DMS53 treated with DMSO at 0.1 percent for 48 hours (cell line): ENCODE results near the gene TERF2IP.

ENCODE experiments used
- DNase-seq: peaks from one replicate; lab custom pipeline; 2025; ENCODE audit not compliant: unreplicated experiment; lab: John Stamatoyannopoulos, UW

The TERF2IP gene, protein sequence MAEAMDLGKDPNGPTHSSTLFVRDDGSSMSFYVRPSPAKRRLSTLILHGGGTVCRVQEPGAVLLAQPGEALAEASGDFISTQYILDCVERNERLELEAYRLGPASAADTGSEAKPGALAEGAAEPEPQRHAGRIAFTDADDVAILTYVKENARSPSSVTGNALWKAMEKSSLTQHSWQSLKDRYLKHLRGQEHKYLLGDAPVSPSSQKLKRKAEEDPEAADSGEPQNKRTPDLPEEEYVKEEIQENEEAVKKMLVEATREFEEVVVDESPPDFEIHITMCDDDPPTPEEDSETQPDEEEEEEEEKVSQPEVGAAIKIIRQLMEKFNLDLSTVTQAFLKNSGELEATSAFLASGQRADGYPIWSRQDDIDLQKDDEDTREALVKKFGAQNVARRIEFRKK

DNA sequence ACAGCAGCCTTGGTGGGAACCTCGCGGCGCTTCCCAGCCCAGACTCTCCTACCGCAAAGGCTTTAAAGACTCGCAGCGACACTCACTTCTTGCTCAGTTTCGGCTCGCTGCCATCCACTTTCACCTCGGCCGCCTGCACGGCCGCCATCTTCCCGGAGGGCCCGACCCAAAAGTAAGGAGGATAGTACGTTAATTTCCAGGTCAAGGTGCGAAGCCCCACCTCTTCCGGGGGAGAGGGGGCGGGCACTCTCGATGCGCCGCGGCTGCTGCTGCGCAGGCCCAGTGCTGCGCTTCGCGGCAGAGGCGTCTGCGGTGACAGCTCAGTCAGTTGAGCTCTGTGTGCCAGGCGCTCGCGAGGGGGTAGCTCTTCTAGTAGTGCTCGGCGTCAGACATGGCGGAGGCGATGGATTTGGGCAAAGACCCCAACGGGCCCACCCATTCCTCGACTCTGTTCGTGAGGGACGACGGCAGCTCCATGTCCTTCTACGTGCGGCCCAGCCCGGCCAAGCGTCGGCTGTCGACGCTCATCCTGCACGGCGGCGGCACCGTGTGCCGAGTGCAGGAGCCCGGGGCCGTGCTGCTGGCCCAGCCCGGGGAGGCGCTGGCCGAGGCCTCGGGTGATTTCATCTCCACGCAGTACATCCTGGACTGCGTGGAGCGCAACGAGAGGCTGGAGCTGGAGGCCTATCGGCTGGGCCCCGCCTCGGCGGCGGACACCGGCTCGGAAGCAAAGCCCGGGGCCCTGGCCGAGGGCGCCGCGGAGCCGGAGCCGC, at the start of gene TERF2IP, which contains the start of gene KARS1:
Gene TERF2IP, plus strand, starts transcription at position 282 of the 773 bp plus-strand sequence. Its CDS starts 110 bp downstream, at position 392.
Gene KARS1, minus strand, starts transcription at position 174 of the 773 bp plus-strand sequence. Its CDS starts 26 bp downstream, at position 148.
- peak; percentile 79 for DNase-seq

DNA sequence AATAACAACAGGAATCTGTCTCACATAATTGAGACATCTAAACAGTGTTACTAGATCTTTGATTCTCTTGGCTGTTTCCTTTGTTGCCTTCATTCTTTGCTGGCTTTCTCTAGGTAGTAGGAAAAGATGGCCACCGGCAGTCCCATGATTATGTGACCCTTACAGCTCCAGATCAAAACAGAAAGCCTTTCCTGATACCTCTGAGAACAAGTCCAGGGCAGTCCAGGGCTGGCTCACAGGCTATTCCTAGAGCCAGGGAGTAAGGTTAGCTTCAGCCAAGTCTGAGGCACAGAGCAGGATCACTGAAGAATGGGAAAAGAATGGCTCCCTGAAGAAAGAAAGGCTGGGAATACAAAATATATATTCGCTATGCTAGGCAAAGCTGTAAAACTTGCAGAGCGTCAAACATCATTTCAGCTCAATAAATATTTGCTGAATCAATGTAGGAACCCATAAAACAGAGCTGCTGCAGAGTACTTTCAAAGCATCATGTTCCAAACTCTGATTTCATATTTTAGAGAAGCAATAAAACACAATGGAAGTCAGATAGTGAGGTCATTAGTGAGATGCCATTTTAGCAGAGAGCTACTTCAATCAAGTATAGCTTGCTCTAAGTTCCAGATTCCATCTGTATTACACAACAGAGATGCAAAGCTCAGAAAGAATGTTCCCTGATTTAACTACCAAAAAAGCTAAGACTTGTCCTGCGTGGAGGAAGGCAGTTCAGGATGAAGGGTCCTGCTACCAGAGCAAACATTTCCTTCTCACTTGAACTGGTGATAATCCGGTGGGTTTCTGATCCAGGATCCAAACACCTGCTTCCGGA, 47.9 kb upstream of the TERF2IP start:
- no peak for DNase-seq

DNA sequence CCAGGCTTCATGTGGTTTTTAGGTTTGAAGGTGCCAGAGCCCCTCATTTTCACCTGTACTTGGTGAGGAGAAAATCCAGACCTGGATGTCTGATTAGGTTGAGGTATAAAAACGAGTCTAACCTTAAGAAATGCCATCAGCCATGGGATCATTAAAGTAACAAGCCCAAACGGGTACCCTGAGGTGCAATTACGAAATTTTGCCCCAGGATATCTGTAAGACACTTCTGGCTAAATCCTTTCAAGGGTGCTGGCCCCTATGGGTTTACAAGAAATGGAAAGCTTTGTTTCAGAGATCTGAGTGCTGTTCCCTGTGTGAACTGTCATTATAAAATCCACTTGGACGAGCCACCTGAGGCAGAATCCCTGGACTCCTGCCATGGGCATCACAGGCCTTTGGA, 44.3 kb upstream of the TERF2IP start:
- no peak for DNase-seq

DNA sequence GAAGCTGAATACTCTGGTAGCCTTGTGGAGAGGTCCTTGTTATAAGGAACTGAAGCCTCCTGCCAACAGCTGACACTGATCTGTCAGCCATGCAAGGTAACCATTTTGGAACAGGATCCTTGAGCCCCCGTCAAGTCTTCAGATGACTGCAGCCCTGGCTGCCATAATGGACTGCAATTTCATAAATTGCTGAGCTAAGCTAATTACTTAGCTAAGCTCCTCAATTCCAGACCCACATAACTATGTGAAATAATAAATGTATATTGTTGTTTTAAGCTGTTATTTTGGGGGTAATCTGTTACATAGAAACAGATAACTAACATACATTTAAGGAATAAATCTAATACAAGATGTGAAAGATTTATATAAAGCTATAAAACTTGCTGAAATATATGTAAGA, 41.1 kb upstream of the TERF2IP start:
- DNase-seq = no peak

DNA sequence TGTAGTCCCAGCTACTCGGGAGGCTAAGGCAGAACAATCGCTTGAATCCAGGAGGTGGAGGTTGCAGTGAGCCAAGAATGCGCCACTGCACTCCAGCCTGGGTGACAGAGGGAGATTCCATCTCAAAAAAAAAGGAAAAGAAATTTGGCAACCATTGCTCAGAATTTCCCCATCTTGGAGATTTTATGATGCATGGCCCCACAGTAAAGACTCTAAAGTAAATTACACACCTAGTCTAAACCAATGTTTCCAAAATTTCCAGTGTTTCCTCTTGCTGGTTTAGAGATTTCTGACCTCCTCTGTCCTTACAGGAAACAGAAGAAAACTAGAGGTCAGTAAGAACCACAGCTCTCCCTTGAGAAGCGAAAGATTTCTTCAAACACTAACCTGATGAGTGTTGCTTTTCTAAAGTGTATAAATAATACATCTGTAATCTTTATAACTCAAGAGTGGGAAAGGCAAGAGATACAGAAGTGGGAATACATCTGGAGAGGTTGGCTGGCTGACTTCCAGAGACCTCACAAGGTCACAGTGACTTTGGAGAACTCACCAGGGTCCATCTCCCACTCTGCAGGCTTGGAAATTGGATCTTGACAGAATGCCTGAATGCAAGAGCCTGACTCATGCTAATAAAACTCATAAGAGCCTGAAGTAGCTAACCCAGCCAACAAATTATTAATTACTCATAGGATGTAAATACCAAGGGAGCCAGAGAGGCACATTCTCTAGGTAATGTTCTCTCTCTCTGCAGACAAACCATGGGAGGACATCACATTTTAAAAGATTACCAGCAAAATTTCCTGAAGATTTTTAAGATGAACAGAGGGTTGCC, 33.3 kb upstream of the TERF2IP start:
- DNase-seq = no peak

DNA sequence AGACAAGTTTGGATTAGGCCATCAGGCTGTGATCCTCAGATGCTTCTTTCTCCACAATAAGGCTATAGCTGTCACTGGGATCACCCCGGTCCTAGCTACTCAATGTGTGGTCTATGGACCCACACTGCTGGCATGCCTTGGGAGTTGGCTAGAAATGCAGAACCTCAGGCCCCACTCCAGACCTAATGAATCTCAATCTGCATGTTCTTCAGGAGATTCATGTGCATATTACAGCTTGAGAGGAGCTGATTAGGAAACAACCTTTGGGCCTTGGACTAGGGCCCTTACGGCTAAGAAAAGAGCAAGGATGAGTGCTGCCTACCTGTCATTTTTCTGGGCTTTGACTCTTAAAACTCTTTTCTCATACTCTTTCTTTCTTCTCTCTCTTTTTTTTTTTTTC, 32.0 kb upstream of the TERF2IP start:
- DNase-seq = no peak

DNA sequence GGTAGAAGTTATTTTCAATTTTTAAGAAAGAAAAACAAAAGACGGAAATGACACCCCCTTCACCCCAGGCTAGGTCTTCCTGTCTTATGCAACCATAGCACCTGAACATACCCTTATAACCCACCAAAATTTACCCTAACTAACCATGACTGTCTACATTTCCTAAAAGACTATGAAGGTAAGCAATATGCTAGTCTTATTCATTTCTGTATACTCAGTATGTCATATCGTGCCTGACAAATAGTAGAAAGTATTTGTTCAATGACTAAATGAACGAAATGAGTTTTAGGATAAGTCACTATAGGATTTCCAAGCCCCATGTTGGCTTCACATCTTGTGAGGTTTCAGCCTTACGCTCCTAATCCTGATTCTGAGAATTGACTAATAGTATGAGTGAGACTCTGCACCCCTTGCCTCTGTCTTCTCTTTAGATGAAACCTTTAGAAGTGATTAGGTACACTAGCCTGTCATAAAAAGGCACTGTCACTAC, 31.0 kb upstream of the TERF2IP start:
- DNase-seq = no peak

DNA sequence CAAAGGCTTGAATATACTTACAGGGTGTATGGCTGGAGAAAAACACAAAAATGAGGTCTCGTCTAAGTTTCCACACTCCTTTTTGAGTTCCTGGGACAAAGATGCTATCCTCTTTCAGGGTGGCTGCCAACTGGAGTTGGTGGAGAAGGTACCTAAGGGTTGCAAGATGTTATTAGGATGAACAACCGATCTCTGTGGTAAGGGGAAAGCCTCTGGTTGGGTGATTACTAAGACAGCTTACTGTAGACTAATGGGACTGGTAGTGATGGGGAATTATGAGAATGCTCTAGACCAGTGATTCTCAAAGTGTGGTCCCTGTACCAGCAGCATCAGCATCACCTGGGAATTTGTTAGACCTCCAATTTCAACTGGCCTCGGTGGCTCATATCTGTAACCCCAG, 30.5 kb upstream of the TERF2IP start:
- DNase-seq = no peak

DNA sequence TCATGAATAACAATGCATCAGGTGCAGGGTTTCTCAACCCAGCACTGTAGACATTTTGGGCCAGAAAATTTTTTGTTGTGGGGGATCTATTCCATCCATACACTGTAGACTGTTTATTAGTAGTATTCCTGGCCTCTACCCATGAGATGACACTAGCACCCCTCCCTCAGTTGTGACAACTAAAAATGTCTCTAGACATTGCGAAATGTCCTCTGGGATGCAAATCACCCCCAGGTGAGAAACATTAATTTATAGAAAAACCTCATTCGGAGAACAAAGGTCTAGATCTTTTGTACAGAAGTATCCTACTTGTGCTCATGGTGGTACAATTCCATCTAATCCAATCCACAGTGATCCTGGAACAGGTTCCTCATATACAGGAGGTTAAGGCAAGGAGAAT, 28.8 kb upstream of the TERF2IP start:
- no peak for DNase-seq

DNA sequence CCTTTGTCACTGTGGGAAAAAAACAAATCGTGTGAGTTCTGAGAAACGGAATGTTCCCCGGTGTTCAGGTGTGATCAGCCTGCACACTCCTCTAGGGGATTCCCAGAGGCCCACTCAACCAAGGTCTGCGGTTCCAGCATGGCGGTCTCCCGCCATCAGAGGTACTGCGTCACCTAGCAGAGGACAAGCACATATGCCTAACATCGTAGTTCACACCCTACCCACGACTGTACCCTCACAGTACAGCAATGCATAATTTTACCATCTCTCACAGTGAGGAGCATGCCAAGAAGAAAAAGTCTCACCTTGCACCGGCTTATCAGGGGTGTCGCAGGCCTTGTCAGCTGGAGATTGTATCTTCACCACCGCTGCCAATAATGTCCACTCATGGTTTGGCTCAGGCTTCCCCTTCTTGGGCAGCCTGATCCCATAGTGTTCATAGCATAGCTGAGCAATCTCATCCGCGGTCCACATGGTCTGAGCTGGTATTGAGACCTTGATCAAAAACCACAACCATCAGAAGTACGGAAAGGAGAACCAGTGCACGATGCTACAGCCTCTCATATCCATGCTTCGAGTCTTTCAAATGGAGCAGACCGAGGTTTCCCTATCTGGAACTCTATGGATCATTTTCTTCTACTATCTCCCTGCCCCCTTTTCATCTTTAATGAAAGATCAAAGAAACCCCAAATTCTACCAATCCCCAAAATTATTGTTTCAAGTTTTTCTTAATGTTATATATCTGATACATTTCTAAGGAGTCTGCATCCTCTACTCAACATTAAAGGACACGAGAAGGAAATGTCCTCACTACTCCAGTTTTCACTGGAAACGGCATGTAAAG, 27.0 kb upstream of the TERF2IP start:
- DNase-seq = no peak

DNA sequence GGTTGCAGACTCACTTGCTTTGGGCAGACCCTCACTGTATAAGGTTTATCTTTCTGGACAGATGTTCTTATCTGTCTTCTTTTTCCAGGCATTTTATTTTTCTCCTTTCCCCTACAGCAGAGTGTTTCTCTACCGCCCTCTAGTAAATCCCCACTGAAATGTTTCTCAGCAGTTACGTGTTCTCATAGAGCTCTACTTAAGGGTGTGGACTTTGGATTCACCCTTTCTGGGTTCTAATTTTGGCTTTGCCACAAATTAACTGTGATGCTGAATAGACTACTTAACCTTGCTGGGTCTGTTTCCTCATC, 26.4 kb upstream of the TERF2IP start:
- DNase-seq = no peak

DNA sequence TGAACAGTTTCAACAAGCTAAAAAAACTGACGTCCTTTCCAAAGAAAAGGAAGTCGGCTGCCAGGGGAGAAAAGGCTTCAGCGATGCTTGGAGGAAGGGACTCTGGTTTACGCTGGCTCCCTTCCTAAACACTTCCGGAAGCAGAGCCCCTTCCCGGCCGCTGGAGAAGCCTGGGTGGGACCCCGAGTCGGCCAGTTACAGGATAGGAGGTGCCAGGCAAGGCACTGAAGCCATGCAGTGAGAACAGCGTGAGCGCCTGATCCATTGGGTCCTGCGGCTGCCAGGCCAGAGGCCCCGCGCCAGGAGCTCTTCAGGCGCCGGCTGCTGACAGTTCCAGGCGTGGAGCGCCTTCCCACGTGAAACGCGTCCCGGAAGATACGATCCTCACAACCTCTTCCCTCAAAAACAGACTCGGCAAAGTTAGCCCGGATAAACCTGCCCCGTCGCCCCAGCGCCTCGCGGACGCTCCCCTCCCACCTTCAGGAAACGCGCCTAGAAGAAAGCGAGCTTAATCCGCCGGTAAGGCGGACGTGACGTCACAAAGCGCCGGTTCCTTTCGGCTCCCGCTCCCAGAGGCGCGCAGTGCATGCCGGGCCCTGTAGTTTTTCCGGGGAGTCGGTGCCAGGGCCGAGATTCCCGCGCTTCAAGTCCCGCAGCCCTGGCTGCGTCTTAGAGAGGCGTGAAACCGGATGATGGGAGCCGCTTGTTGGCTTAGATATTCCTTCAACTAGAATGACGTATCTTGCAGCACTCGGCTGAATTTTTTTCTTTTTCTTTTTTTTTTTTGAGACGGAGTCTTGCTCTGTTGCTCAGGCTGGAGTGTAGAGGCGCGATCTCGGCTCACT, 24.6 kb upstream of the TERF2IP start, which contains the start of gene ADAT1:
Gene ADAT1, minus strand, starts transcription at position 521 of the 845 bp plus-strand sequence. CDS start 2,482 bp downstream, outside the sequence.
- DNase-seq = peak; percentile 89

DNA sequence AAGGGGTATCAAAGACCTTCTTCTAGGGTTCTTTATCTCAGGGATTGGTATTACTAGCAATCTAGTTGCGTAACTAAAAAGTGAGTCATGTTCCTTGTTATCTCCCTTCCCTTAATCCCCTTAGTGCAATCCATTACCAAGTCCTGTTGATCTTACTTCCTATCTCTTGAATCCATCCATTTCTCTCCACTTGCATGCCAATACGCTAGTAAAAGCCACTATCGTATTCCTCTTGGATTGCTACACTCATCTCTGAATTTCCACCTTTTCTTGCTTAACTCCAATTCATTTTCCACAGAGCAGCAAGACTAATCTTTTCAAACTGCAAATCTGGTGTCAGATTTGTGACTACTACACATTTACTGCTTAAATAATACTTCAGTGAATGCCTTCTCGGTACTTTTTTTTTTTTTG, 22.6 kb upstream of the TERF2IP start:
- no peak for DNase-seq

DNA sequence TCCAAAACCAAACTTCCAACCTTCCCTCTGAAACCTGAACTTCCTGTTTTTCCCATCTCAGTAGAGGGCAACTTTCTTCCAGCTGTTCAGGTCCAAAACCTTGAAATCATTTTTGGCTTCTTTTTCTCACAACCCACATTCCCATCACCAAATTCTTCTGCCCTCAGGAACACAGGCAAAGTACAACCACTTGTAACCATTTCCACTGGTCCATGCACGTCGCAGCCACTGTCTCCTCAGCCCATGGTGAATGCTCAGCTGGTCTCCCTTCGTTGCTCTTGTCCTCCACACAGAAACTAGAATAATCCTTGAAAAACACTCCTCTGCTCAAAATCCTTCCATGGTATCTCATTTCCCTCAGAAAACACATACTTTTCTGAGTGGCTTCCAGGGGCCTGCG, 20.8 kb upstream of the TERF2IP start:
- DNase-seq = no peak

DNA sequence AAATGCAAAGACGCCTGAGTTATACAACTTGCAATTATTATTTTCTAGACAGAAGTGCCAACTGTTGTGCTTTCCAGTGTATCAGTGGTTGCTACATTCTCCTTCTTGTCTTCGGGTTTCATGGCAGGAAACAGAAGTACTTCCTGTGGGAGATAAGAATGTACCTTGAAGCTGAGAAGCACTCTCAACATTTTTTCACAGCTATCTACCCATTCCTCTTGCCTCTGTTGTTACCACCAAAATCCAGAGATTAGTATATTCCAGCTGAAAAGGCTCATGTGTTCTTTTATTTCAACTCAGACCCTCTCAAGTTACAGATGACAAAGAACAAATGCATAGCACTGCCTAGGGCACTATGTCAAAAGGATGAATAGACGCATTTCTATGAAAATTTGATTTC, 19.7 kb upstream of the TERF2IP start:
- no peak for DNase-seq

DNA sequence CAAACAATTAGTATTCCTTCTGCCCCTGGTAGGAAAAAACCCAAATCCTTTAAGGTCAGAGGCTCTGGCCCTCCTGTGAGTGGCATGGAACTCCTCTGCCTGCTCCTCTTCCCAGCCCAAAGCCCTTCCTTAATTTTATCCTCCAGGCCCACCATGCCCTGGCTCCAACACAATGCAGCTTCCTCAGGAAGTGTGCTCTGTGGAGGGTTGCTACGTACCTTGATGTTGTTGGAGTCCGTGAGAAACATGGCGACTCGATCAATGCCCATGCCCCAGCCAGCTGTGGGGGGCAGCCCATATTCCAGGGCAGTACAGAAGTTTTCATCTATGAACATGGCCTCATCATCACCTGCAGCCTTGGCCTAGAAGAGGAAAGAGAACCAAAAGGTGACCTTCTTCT, 19.2 kb upstream of the TERF2IP start:
- DNase-seq = no peak

DNA sequence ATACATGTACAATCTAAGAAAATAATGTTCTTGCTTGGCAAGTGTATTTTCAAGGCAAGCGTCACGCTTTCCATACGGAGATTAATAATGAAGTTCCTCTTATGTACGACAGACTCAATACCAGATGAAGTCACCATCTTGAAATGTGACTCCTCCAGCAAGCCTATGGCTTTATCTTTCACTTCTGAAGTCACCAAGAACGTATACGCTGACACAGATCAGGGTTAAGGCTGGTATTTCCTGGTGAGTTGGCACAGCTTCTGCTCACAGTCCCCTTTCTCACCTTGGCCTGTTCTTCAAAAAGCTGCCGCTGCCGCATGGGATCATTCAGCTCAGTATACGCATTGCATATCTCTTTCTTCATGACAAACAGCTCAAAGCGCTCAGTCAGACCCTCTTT, 18.4 kb upstream of the TERF2IP start:
- DNase-seq = no peak

DNA sequence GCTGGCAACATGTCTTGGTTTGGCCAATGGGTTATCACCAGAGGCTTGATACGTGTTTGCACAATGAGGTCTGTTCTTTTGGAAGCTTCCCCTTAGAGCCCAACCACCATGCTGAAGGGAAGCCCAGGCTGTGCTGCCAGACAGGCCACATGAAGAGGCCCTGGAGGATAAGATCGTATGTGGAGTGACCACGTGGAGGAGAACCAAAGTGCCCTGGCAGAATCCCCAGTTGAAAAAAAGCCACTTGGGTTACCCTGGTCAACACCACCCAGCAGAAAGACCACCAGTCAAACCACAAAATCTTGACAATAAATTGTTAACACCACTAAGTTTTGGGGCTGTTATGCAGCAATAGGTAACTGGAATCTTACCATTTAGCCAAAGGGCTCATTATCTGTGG, 17.5 kb upstream of the TERF2IP start:
- DNase-seq = no peak

DNA sequence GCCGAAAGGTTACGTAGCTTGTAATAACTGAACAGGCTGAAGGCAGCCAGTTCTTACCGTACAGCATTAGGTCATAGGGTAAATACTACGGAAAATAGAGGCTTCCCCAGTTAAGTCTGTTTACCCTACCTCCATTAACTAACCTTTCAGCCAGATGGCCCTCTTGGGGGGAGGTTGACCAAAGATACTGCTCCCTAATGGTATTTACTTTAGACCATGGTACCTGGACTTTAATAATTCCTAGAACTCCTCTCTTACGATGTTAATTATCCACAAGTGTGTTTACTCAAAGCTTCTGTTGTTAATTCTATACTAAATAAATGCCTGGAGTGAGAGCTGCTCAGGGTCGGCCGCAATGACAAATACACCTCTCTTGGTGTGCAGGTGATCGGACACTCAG, 14.7 kb upstream of the TERF2IP start:
- peak; percentile 95 for DNase-seq
